HFFc6 (cell line): Measurements from ENCODE around the gene CLIP1. TPM values are rescaled to one million over a fixed set of nuclear protein-coding genes. Genes with fewer than 3 reads are reported as not detected.
"Not testable (repeated sequence)": the region's sequence is repeated elsewhere in the genome, so short reads cannot be mapped to it uniquely, and the experiment has no call there.

Experiments
- DNase-seq: peaks from one replicate; pipeline ENCODE4 v3.0.0-alpha.2; 2018
- H3K27ac Mint-ChIP-seq: 2 replicates; pipeline ENCODE4 v1.8.0; 2020; ENCODE audit warnings: mild to moderate bottlenecking, mixed read lengths
- H3K27me3 Mint-ChIP-seq: 2 replicates; pipeline ENCODE4 v1.8.0; 2021; ENCODE audit warnings: mild to moderate bottlenecking, moderate library complexity, mixed read lengths; ENCODE audit not compliant: insufficient read depth
- H3K36me3 Mint-ChIP-seq: 2 replicates; pipeline ENCODE4 v1.8.0; 2021; ENCODE audit warnings: low read depth, mixed read lengths
- H3K4me1 Mint-ChIP-seq: 2 replicates; pipeline ENCODE4 v1.8.0; 2020; ENCODE audit warnings: low read depth, mixed read lengths
- H3K4me3 Mint-ChIP-seq: 2 replicates; pipeline ENCODE4 v1.8.0; 2020; ENCODE audit warnings: mild to moderate bottlenecking, moderate library complexity, mixed read lengths
- H3K9me3 Mint-ChIP-seq: 2 replicates; pipeline ENCODE4 v1.8.0; 2020; ENCODE audit warnings: mild to moderate bottlenecking, mixed read lengths
- CTCF ChIP-seq: fragments of 200-600 bp; sonication (generic); IDR thresholded peaks from 2 replicates; pipeline ENCODE4 v1.5.0; 2021; ENCODE audit warnings: antibody characterized with exemption, mild to moderate bottlenecking
- total RNA-seq, 6 experiments: library from RNA; stranded (reverse); fragmentation: NEBNext Ultra II Directional; extraction: Animal tissue kit (Norgen Biotek cat#: 25700); gene quantifications; 2 replicates in 1 of 6; 3 replicates in 5 of 6; pipeline ENCODE4 v1.2.3, GENCODE V29; 2021

CLIP1 gene
- total RNA-seq, 6 experiments from 2014 or later = 62.5 to 71.9 (median 69.1) TPM

- Mint-ChIP-seq H3K9me3 (peaks cover 4% of the 10 kb centered on the region), H3K36me3 (peaks cover 14% of the 10 kb centered on the region)
- no peak for TF ChIP-seq CTCF
Measured at GRCh38 chr12:122265886-122266229, 156.6 kb downstream of the CLIP1 start.

GRCh38 chr12:122265476-122265875 lies 157.0 kb downstream of the CLIP1 start:
- Mint-ChIP-seq H3K36me3 (peaks cover 15% of the 10 kb centered on the region), H3K4me1 (peaks cover 14% of the 10 kb centered on the region; the same call in 1 of the 2 replicates), H3K9me3 (peaks cover 4% of the 10 kb centered on the region), H3K4me3 (peak overlapping the region; percentile 98), H3K27ac (peak overlapping the region; percentile 94), H3K27me3 (peaks cover 8% of the 10 kb centered on the region)
- peak; percentile 10 for DNase-seq
- TF ChIP-seq CTCF = no peak

More at GRCh38 chr12:122265886-122266229, 156.6 kb downstream of the CLIP1 start:
- Mint-ChIP-seq H3K4me1 (peaks cover 14% of the 10 kb centered on the region; the same call in 1 of the 2 replicates), H3K27me3 (peaks cover 8% of the 10 kb centered on the region), H3K4me3 (peak overlapping the region; percentile 98), H3K27ac (peak overlapping the region; percentile 94)
- peak; percentile 3 for DNase-seq

GRCh38 chr12:122260735-122261134 lies 161.7 kb downstream of the CLIP1 start:
- H3K4me3 Mint-ChIP-seq, H3K9me3 Mint-ChIP-seq, H3K4me1 Mint-ChIP-seq, H3K27me3 Mint-ChIP-seq, H3K27ac Mint-ChIP-seq, DNase-seq: not testable (repeated sequence)
- H3K36me3 Mint-ChIP-seq = peaks cover 26% of the 10 kb centered on the region

GRCh38 chr12:122258939-122259338 lies 163.5 kb downstream of the CLIP1 start:
- not testable (repeated sequence) for H3K9me3 Mint-ChIP-seq, H3K27ac Mint-ChIP-seq
- H3K36me3 Mint-ChIP-seq = peaks cover 26% of the 10 kb centered on the region

DNA sequence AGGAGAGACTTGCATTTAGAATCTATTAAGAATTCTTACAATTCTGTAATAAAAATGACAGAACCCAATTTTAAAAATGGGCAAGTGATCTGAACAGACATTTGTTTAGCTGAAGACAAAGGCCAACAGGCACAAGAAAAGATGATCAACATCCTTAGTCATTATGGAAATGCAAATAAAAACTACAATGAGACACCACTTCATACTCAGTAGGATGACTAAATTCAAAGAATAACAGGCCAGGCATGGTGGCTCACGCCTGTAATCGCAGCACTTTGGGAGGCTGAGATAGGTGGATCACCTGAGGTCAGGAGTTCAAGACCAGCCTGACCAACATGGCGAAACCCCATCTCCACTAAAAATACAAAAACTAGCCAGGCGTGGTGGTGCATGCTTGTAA lies 164.0 kb downstream of the CLIP1 start:
- not testable (repeated sequence) for H3K4me3 Mint-ChIP-seq

More at GRCh38 chr12:122258939-122259338, 163.5 kb downstream of the CLIP1 start:
- H3K27me3 Mint-ChIP-seq, H3K4me1 Mint-ChIP-seq, H3K4me3 Mint-ChIP-seq, DNase-seq: not testable (repeated sequence)

DNA sequence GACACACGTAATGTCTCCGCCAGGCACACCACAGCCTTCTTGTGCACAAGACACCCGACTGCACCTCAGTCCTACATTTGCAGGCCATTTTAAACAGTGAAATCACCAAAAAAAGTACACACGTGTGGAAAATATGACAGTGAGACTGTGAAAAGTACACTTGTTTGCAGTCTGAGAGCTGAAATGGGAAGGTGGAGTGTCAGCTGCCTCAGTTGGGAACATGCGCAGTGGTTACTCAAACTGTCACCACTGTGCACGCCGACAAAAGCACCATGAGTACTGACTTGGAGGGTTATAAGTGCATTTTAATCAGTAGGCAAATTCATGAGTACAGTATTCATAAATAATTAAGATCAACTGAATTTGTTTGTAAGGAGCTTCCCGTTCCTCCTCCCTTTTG lies 171.9 kb downstream of the CLIP1 start:
- DNase-seq = no peak
- H3K9me3 Mint-ChIP-seq = no peaks in the 10 kb centered on the region
- TF ChIP-seq CTCF = no peak
- H3K4me3 Mint-ChIP-seq = no peak overlapping the region
- no peaks in the 10 kb centered on the region for H3K27me3 Mint-ChIP-seq
- H3K4me1 Mint-ChIP-seq = no peaks in the 10 kb centered on the region
- no peak overlapping the region for H3K27ac Mint-ChIP-seq
- H3K36me3 Mint-ChIP-seq = peaks cover 25% of the 10 kb centered on the region; the same call in 1 of the 2 replicates

More for the DNA sequence above, 164.0 kb downstream of the CLIP1 start:
- not testable (repeated sequence) for H3K27me3 Mint-ChIP-seq, H3K4me1 Mint-ChIP-seq, H3K9me3 Mint-ChIP-seq, H3K27ac Mint-ChIP-seq, DNase-seq
- H3K36me3 Mint-ChIP-seq = peaks cover 23% of the 10 kb centered on the region

DNA sequence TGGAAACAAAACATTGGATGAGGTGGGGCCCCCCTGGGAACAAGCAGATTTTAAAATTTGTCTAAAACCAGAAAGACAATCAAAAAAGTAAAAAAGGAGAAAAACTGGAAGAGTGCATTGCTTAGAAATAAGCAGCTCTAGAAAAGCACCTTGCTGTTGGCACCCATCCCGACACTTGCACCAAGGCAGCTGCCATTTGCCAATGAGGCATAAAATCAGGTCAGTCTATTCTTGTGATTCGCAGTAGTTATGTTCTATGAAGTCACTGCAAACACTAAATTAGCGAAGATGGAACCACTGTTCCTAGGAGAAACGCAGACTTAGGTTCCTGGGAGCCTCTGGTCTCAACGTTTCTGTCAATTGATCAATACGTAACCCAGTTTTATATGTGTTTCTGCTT lies 172.4 kb downstream of the CLIP1 start:
- Mint-ChIP-seq H3K27me3 (no peaks in the 10 kb centered on the region), H3K9me3 (no peaks in the 10 kb centered on the region), H3K27ac (no peak overlapping the region), H3K4me1 (no peaks in the 10 kb centered on the region), H3K36me3 (peaks cover 25% of the 10 kb centered on the region; the same call in 1 of the 2 replicates), H3K4me3 (no peak overlapping the region)
- DNase-seq = no peak
- no peak for TF ChIP-seq CTCF
